ENCODE results near the gene NRIP2. TPM values are rescaled to one million over a fixed set of nuclear protein-coding genes. Genes with fewer than 3 reads are reported as not detected.

NRIP2 gene
- total RNA-seq, 1 experiment from 2014 or later: not detected

DNA sequence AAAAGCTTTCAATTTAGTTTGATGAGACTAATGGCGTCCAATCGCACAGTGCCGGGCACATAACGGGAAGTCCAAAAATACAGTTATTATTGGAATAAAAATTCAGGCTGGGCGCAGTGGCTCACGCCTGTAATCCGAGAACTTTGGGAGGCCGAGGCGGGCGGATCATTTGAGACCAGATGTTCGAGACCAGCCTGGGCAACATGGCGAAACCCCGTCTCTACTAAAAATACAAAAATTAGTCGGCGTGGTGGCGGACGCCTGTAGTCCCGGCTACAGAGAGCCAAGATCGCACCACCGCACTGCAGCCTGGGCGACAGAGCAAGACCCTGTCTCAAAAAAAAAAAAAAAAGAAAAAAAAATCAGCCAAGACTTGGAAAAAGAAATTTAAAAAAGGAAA lies 41.3 kb downstream of the NRIP2 start:
- H3K9me3 ChIP-seq (ENCODE audit: insufficient read depth, low read depth): no peaks in the 10 kb centered on the region
- H3K27me3 ChIP-seq (ENCODE audit: insufficient read depth, low read depth): peaks cover 16% of the 10 kb centered on the region
- peaks cover 29% of the 10 kb centered on the region for H3K79me2 ChIP-seq (ENCODE audit: low read depth)
- H3K4me2 ChIP-seq: no peak overlapping the region
- H4K20me1 ChIP-seq (ENCODE audit: insufficient read depth): peaks cover 25% of the 10 kb centered on the region
- ChIA-PET CTCF (no interaction called here), POLR2A (ENCODE audit: unreplicated experiment) (interaction anchor here (0.6 kb wide), 1 partner anchor 1144 kb away, joined by 4 read pairs; no protein-coding TSS in a partner anchor)
- intact Hi-C loops (cut with micrococcal nuclease; ENCODE audit: unreplicated experiment): no loop called here
- no peak overlapping the region for H3K4me3 ChIP-seq
- no peak overlapping the region for H2AFZ ChIP-seq
- no TSS peak for BruUV-seq (replicated peaks)
- peaks cover 17% of the 10 kb centered on the region for H3K36me3 ChIP-seq (ENCODE audit: low read depth)
- TF ChIP-seq, protein P1, sequence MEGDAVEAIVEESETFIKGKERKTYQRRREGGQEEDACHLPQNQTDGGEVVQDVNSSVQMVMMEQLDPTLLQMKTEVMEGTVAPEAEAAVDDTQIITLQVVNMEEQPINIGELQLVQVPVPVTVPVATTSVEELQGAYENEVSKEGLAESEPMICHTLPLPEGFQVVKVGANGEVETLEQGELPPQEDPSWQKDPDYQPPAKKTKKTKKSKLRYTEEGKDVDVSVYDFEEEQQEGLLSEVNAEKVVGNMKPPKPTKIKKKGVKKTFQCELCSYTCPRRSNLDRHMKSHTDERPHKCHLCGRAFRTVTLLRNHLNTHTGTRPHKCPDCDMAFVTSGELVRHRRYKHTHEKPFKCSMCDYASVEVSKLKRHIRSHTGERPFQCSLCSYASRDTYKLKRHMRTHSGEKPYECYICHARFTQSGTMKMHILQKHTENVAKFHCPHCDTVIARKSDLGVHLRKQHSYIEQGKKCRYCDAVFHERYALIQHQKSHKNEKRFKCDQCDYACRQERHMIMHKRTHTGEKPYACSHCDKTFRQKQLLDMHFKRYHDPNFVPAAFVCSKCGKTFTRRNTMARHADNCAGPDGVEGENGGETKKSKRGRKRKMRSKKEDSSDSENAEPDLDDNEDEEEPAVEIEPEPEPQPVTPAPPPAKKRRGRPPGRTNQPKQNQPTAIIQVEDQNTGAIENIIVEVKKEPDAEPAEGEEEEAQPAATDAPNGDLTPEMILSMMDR (conservative IDR thresholded peaks at IDR 0.05): no peak
- TF ChIP-seq EZH2 (IDR thresholded peaks at IDR 0.05; ENCODE audit: low read depth): no peak
- no peak overlapping the region for H3K27ac ChIP-seq
- H3F3A ChIP-seq (ENCODE audit: insufficient read depth, low read depth): peaks cover 25% of the 10 kb centered on the region; the same call in 1 of the 2 replicates
- DNase-seq: no peak
- no peaks in the 10 kb centered on the region for H3K9me2 ChIP-seq (ENCODE audit: insufficient read depth)
- H3K4me1 ChIP-seq (replicated peaks; ENCODE audit: insufficient read depth): peaks cover 8% of the 10 kb centered on the region

DNA sequence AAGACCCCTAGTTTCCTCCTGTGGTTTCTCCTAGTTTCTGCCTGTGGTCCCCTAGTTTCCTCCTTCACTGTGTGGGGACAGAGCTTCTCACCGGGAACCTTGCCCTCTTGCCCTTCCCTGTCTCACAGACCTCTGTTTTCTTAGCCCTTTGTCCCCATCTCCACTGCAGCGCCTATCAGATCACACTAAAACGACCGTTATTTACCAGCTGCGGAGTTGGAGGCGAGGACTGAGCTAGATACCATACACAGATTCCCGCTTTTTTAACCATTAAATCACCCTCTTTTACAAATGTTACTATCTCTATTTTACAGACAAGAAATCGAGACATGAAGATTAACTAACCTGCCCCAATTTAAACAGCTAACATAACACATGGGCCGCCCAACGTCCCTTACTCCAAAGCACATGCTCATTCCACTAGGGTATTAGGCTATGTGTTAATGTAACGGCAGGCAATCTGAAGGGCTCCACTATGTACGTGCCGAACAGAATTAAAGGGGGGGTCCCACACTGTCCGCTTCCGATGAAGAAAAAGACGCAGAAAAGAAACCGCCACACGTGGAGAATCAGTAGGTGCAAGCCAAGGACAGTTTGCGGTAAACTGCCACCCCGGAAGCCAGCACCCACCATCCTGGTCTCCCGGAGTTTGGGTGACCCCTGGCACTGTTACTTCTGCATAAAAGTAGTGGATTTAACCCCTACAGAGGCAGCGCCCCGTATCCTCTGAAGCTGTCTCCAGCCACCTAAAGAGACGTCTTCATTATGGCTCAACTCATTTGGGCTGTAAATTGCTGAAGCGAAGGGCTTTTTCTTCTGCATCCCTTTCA lies 41.9 kb downstream of the NRIP2 start:
- H3K9me2 ChIP-seq (ENCODE audit: insufficient read depth): no peaks in the 10 kb centered on the region
- peaks cover 22% of the 10 kb centered on the region; the same call in 1 of the 2 replicates for H3F3A ChIP-seq (ENCODE audit: insufficient read depth, low read depth)
- H2AFZ ChIP-seq: no peak overlapping the region
- BruUV-seq (replicated peaks): no TSS peak
- peaks cover 10% of the 10 kb centered on the region for H3K36me3 ChIP-seq (ENCODE audit: low read depth)
- peaks cover 19% of the 10 kb centered on the region for H4K20me1 ChIP-seq (ENCODE audit: insufficient read depth)
- H3K4me1 ChIP-seq (replicated peaks; ENCODE audit: insufficient read depth): peaks cover 8% of the 10 kb centered on the region
- H3K9me3 ChIP-seq (ENCODE audit: insufficient read depth, low read depth): no peaks in the 10 kb centered on the region
- intact Hi-C loops (cut with micrococcal nuclease; ENCODE audit: unreplicated experiment): no loop called here
- TF ChIP-seq, protein P1 (conservative IDR thresholded peaks at IDR 0.05): no peak
- no peak for TF ChIP-seq EZH2 (IDR thresholded peaks at IDR 0.05; ENCODE audit: low read depth)
- H3K27ac ChIP-seq: no peak overlapping the region
- no peak for DNase-seq
- peaks cover 23% of the 10 kb centered on the region for H3K27me3 ChIP-seq (ENCODE audit: insufficient read depth, low read depth)
- H3K4me2 ChIP-seq: no peak overlapping the region
- H3K4me3 ChIP-seq: no peak overlapping the region
- peaks cover 22% of the 10 kb centered on the region for H3K79me2 ChIP-seq (ENCODE audit: low read depth)
- POLR2A ChIA-PET (ENCODE audit: unreplicated experiment): no interaction called here
- CTCF ChIA-PET: no interaction called here

DNA sequence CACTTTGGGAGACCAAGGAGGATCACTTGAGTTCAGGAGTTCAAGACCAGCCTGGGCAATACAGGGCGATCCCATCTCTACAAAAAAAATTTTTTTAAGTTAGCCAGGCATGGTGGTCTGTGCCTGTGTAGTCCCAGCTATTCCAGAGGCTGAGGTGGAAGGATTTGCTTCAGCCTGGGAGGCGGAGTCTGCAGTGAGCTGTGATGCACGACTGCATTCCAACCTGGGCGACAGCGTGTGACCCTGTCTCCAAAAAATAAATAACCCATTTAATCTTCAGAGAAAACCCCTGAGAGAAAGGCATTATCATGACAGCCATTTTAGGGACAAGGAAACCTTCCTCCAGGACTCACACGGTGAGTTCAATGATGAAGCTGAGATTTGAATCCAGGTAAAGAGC lies 43.7 kb downstream of the NRIP2 start:
- no peak overlapping the region for H3K4me2 ChIP-seq
- no peaks in the 10 kb centered on the region for H3K4me1 ChIP-seq (replicated peaks; ENCODE audit: insufficient read depth)
- H4K20me1 ChIP-seq (ENCODE audit: insufficient read depth): peaks cover 3% of the 10 kb centered on the region; the same call in 1 of the 2 replicates
- no peak overlapping the region for H3K27ac ChIP-seq
- H3K79me2 ChIP-seq (ENCODE audit: low read depth): peaks cover 4% of the 10 kb centered on the region
- H3K4me3 ChIP-seq: no peak overlapping the region
- DNase-seq: no peak
- H3K36me3 ChIP-seq (ENCODE audit: low read depth): no peaks in the 10 kb centered on the region
- H3F3A ChIP-seq (ENCODE audit: insufficient read depth, low read depth): peaks cover 7% of the 10 kb centered on the region; the same call in 1 of the 2 replicates
- ChIA-PET POLR2A (ENCODE audit: unreplicated experiment) (no interaction called here), CTCF (no interaction called here)
- TF ChIP-seq, protein P1 (conservative IDR thresholded peaks at IDR 0.05): no peak
- no peak for TF ChIP-seq EZH2 (IDR thresholded peaks at IDR 0.05; ENCODE audit: low read depth)
- no peak overlapping the region for H2AFZ ChIP-seq
- BruUV-seq (replicated peaks): no TSS peak
- no peaks in the 10 kb centered on the region for H3K9me2 ChIP-seq (ENCODE audit: insufficient read depth)
- H3K9me3 ChIP-seq (ENCODE audit: insufficient read depth, low read depth): no peaks in the 10 kb centered on the region
- H3K27me3 ChIP-seq (ENCODE audit: insufficient read depth, low read depth): peaks cover 34% of the 10 kb centered on the region
- intact Hi-C loops (cut with micrococcal nuclease; ENCODE audit: unreplicated experiment): no loop called here
